Measurements from ENCODE around the gene LRP4. TPM values are rescaled to one million over a fixed set of nuclear protein-coding genes. Genes with fewer than 3 reads are reported as not detected.

LRP4 gene
- total and polyA plus RNA-seq, 2 of the 4 experiments (the other 2 are of a cell fraction), result 4.1 to 5.8 TPM

GRCh38 chr11:46879056-46879585 lies 39.2 kb downstream of the LRP4 start:
- no peak overlapping the region for H2BK5ac ChIP-seq (ENCODE audit: low read depth, low read length, poor library complexity, severe bottlenecking)
- H3K4me2 ChIP-seq (ENCODE audit: low read depth, low read length), result no peak overlapping the region
- 100% methylated on average over 4 of the region's 10 CpGs; no CpG with 5 or more reads in 1 of the 2 experiments for WGBS, 2 experiments (ENCODE audit: extremely low coverage in 2 of 2, insufficient read length in 1 of 2)
- H2AK5ac ChIP-seq (ENCODE audit: low read depth, low read length), result no peak overlapping the region
- H3K27ac ChIP-seq (ENCODE audit: insufficient read depth, low read length), result no peak overlapping the region
- peaks cover 24% of the 10 kb centered on the region for H3K36me3 ChIP-seq (ENCODE audit: control insufficient read depth, insufficient read depth, low read length)
- dilution Hi-C loops (cut with HindIII; ENCODE audit: low sequenced_read_pairs, unreplicated experiment), result no loop called here
- H3K9ac ChIP-seq (ENCODE audit: low read depth, low read length), result no peak overlapping the region
- no peak overlapping the region for H2AFZ ChIP-seq (replicated peaks; ENCODE audit: low read length, poor library complexity)
- no peaks in the 10 kb centered on the region for H3K9me3 ChIP-seq (ENCODE audit: control insufficient read depth, insufficient read depth, low read length)
- H3K27me3 ChIP-seq (ENCODE audit: control insufficient read depth, insufficient read depth, low read length), result no peaks in the 10 kb centered on the region
- no peak overlapping the region for H2BK15ac ChIP-seq (ENCODE audit: low read depth, low read length)
- no peak overlapping the region for H2AK9ac ChIP-seq (replicated peaks; ENCODE audit: low read depth, low read length, poor library complexity)
- H4K8ac ChIP-seq (ENCODE audit: low read depth in 2 of 2, low read length in 2 of 2), result no peak overlapping the region
- no peak overlapping the region for H2BK20ac ChIP-seq (ENCODE audit: low read depth, low read length)
- H3K4me1 ChIP-seq (ENCODE audit: control insufficient read depth, insufficient read depth, low read length), result no peaks in the 10 kb centered on the region
- no peak overlapping the region for H4K91ac ChIP-seq (ENCODE audit: insufficient read depth, low read depth, low read length)
- no peak overlapping the region for H3K18ac ChIP-seq (ENCODE audit: low read depth, low read length)
- BruUV-seq (replicated peaks), result no TSS peak
- intact Hi-C loops (cut with micrococcal nuclease), result no loop called here
- CTCF ChIA-PET, result interaction anchor here (0.5 kb wide), 1 partner anchor 274 kb away, joined by 3 read pairs; no protein-coding TSS in a partner anchor
- no peaks in the 10 kb centered on the region; the same call in 1 of the 2 replicates for H4K20me1 ChIP-seq (ENCODE audit: insufficient read depth, low read length)
- no peak overlapping the region for H3K14ac ChIP-seq (replicated peaks; ENCODE audit: low read depth, low read length)
- H3K56ac ChIP-seq (ENCODE audit: extremely low read depth, insufficient read depth, low read length), result no peak overlapping the region
- peaks cover 10% of the 10 kb centered on the region; the same call in 1 of the 2 replicates for H3K9me1 ChIP-seq (ENCODE audit: insufficient read depth, low read length)
- no peak overlapping the region for H3K4me3 ChIP-seq (ENCODE audit: insufficient read depth, low read depth, low read length)
- ATAC-seq (ENCODE audit: low read depth) (no peak), DNase-seq (no peak)
- TF ChIP-seq CTCF (conservative IDR thresholded peaks at IDR 0.05; ENCODE audit: low read depth, low read length) (no peak), RCOR1 (IDR thresholded peaks at IDR 0.05; ENCODE audit: insufficient replicate concordance, low read length) (no peak), FOS (IDR thresholded peaks at IDR 0.05; ENCODE audit: low read depth, low read length) (no peak), CHD1 (IDR thresholded peaks at IDR 0.05; ENCODE audit: low read depth, low read length) (no peak), CEBPB (IDR thresholded peaks at IDR 0.05; ENCODE audit: low read depth, low read length) (no peak), USF2 (IDR thresholded peaks at IDR 0.05; ENCODE audit: low read depth, low read length) (no peak), NFE2L2 (IDR thresholded peaks at IDR 0.05; ENCODE audit: low read depth, low read length) (no peak), MXI1 (IDR thresholded peaks at IDR 0.05; ENCODE audit: borderline replicate concordance, low read depth, low read length) (no peak), BHLHE40 (IDR thresholded peaks at IDR 0.05; ENCODE audit: low read depth, low read length) (no peak)
- H3K79me1 ChIP-seq (ENCODE audit: low read depth in 1 of 2, low read length in 2 of 2), result no peaks in the 10 kb centered on the region
- POLR2A ChIA-PET (ENCODE audit: unreplicated experiment), result interaction anchor here (0.6 kb wide), 1 partner anchor 14 kb away, joined by 4 read pairs; no protein-coding TSS in a partner anchor
- H3K23ac ChIP-seq (ENCODE audit: low read depth, low read length), result no peak overlapping the region
- in situ Hi-C loops (cut with MboI; ENCODE audit: low sequenced_read_pairs), result loop anchor here (25.0 kb wide), 1 partner anchor 483 kb away; the partner anchor contains the start of gene MYBPC3
- H4K5ac ChIP-seq (ENCODE audit: low read depth, low read length), result no peak overlapping the region
- H2BK120ac ChIP-seq (ENCODE audit: low read depth, low read length), result no peak overlapping the region
- H3K4ac ChIP-seq (ENCODE audit: low read depth, low read length), result no peak overlapping the region
